Esophagus muscularis mucosa (tissue), 4 donors: ENCODE results near the gene DHRS7C.

ENCODE experiments used
- EP300 ChIP-seq: sonication (generic); formaldehyde crosslinking; IDR thresholded peaks from one replicate; pipeline ENCODE4 v1.6.1; 2017; ENCODE audit warnings: antibody characterized with exemption
- POLR2A ChIP-seq: fragments of 450-650 bp; IDR thresholded peaks from one replicate; pipeline ENCODE4 v1.6.1; 2017; ENCODE audit warnings: antibody characterized with exemption, moderate library complexity, mild to moderate bottlenecking, low read depth
- TF ChIP-seq, protein P1 (sequence below), 3 experiments: fragments of 200-600 bp in 2 of 3; fragments of 450-650 bp in 1 of 3; sonication (generic) in 2 of 3; IDR thresholded peaks; one replicate each; pipeline ENCODE4 v1.5.1; 2017 to 2019; ENCODE audit warnings: antibody characterized with exemption in 3 of 3, mild to moderate bottlenecking in 2 of 3, moderate library complexity in 1 of 3

DNA sequence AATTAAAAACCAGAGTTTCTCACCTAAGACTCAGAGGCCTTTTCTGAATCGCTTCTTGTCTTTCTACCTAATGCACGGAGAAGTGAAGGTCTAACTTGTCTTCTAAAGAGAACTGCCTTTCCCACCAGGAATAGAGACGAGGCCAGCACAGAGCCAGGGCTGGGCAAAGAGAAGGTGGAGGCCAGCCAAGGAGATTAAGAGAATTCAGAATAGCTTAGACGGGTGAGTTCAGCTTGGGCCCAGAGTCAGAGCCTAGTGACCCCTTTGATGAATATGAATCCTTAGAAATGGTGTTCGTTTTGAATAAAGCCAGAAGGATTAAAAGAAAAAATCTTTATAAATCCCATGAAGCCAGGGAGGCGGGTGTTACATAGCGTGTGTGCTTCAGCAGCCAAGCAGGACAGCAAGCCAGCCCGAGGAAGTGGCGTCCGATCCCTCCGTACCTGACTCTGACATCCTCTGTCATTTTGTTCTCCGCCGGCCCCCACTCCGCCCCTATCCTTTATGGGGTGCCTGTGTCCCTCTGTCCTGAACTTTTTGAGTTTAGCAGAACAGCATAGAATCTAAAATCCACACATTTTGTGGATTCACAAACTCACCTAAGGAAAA, 23.0 kb upstream of the DHRS7C start:
- TF ChIP-seq POLR2A (no peak), EP300 (no peak)
- TF ChIP-seq, protein P1, sequence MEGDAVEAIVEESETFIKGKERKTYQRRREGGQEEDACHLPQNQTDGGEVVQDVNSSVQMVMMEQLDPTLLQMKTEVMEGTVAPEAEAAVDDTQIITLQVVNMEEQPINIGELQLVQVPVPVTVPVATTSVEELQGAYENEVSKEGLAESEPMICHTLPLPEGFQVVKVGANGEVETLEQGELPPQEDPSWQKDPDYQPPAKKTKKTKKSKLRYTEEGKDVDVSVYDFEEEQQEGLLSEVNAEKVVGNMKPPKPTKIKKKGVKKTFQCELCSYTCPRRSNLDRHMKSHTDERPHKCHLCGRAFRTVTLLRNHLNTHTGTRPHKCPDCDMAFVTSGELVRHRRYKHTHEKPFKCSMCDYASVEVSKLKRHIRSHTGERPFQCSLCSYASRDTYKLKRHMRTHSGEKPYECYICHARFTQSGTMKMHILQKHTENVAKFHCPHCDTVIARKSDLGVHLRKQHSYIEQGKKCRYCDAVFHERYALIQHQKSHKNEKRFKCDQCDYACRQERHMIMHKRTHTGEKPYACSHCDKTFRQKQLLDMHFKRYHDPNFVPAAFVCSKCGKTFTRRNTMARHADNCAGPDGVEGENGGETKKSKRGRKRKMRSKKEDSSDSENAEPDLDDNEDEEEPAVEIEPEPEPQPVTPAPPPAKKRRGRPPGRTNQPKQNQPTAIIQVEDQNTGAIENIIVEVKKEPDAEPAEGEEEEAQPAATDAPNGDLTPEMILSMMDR (IDR thresholded peaks at IDR 0.05): no peak
